Activated naive CD4-positive, alpha-beta T cell treated with Interleukin-2 at 50 U/mL for 16 hours (primary cell): ENCODE data around the gene BIK.
A peak's percentile ranks its signal among the peaks of the same experiment; 100 is the strongest.
"Not testable (repeated sequence)": the region's sequence is repeated elsewhere in the genome, so short reads cannot be mapped to it uniquely, and the experiment has no call there.

Experiments used
- DNase-seq: peaks from one replicate; pipeline ENCODE4 v3.0.0-alpha.2; 2020

The BIK gene

GRCh38 chr22:43142880-43143562 is 32.5 kb downstream of the BIK start, which contains the start of gene MCAT:
Gene MCAT (minus strand): TSS chr22:43143398. CDS start chr22:43143348, 50 bp downstream.
- peak; percentile 85 for DNase-seq

DNA sequence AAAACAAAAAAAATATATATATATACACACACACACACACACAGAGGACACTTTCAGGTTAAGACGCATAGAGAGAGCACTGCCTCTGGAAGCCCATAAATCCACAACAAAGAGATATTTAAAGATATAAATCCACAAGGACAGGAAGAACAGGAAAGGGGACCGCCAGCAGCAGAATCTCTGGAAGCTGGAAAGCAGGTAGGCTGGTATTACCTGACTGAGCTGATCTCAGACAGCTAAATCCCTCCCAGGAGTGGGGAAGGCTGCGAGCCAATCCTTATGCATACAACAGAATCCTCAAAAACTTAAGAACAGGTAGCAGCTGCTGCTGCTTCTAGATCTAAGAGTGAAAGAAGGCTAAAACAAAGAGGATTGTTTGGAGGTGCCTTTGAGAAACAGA is 34.4 kb downstream of the BIK start:
- DNase-seq: no peak

GRCh38 chr22:43145371-43145770 is 34.8 kb downstream of the BIK start:
- DNase-seq: not testable (repeated sequence)

DNA sequence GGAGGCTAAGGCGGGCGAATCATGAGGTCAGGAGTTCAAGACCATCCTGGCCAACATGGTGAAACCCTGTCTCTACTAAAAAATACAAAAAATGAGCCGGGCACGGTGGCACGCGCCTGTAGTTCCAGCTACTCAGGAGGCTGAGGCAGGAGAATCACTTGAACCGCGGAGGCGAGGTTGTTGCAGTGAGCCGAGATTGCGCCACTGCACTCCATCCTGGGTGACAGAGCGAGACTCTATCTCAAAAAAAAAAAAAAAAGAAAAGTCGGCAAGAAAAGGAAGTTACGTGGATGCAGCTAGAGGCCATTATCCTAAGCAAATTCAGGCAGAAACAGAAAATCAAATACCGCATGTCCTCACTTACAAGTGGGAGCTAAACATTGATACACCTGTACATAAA is 35.8 kb downstream of the BIK start:
- DNase-seq: not testable (repeated sequence)

DNA sequence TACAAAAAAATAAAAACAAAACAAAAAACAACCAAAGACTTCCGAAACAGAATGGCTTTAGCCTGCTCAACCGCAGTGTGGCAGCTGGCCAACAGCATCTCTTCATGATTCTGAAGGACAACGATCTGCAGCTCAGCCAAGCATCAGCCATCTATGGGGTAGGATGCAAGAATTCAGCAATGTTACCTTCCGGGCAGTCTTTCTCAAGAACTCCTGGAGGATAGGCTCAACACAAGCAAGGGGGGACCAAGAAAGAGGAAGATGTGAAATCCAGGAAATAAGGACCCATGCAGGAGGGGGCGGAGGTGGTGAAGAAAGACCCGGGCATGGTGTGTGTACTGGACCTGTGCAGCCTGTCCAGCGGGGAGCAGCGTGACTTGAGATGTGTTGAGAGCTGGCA is 37.3 kb downstream of the BIK start:
- no peak for DNase-seq

GRCh38 chr22:43148581-43148980 is 38.0 kb downstream of the BIK start:
- no peak for DNase-seq

DNA sequence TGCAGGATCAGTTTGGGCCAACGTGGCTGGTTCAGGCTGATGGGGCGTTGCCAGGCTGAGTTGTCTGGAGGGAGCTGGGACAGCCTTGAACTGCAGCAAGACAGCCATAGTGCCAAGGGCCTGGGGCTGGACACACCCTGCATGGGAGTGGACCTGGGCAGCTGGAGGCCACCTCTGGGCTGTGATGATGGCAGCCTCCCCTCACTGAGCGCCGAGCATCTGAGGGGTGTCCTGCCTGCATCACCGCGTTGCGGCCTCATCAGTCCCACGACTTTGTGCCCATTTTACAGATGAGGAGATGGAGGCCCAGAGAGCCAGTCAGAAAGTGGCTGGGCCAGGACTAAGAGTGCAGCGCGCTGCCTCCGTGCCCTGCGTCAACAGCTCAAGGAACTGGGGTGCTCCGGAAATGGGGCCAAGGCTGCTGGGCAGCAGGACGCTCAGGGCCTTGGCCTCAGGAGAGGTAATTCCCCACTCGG is 40.2 kb downstream of the BIK start:
- DNase-seq: no peak

DNA sequence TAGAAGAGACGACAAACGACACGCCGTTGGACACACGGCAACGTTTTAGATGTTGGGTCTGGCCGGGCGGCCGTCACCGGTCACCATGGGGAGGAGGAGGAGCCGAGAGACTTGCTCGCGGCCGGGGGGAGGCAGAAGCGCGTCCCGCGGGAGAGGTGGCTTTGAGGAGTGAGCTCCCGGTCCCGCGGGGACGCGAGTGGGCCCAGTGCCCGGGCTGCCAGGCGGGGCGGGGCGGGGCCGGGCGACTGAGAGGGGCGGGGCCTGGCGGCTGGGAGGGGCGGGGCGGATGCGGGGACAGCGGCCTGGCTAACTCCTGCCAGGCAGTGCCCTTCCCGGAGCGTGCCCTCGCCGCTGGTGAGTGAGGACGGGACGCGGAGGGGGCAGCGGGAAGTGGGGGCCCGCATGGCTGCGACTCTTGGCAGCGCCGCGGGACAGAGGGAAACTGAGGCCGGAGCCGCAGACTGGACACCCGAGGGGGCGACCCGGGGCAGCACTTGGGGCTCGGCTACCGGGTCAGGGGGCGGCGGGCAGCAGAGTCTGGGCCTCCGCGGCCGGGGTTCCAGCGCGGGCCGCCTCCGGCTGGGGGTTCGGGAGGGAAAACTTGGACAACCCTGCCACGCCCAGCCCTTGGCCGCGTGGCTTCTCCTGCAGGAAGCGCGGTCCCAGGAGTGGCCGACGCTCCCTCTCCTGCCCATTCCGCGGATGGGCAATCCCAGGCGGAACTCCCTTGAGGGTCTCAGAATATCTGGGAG is 40.9 kb downstream of the BIK start, which contains the start of gene TSPO:
TSS of gene TSPO (plus strand) at position 309 of the 752 bp plus-strand sequence. CDS start 7,680 bp downstream, outside the sequence.
- DNase-seq: peak; percentile 64

- peak; percentile 7 for DNase-seq
These were observed 41.4 kb downstream of the BIK start for GRCh38 chr22:43152003-43152356.

GRCh38 chr22:43152357-43153071 is 42.0 kb downstream of the BIK start:
- DNase-seq: peak; percentile 73

GRCh38 chr22:43153899-43154298 is 43.3 kb downstream of the BIK start:
- no peak for DNase-seq

- DNase-seq: no peak
These were observed 44.5 kb downstream of the BIK start for GRCh38 chr22:43154887-43155536.

- DNase-seq: no peak
These were observed 45.2 kb downstream of the BIK start for GRCh38 chr22:43155789-43156188.

- no peak for DNase-seq
These were observed 45.9 kb downstream of the BIK start for GRCh38 chr22:43156413-43156812.

- no peak for DNase-seq
These were observed 47.5 kb downstream of the BIK start for GRCh38 chr22:43157874-43158546.

GRCh38 chr22:43158778-43159483 is 48.4 kb downstream of the BIK start:
- no peak for DNase-seq

DNA sequence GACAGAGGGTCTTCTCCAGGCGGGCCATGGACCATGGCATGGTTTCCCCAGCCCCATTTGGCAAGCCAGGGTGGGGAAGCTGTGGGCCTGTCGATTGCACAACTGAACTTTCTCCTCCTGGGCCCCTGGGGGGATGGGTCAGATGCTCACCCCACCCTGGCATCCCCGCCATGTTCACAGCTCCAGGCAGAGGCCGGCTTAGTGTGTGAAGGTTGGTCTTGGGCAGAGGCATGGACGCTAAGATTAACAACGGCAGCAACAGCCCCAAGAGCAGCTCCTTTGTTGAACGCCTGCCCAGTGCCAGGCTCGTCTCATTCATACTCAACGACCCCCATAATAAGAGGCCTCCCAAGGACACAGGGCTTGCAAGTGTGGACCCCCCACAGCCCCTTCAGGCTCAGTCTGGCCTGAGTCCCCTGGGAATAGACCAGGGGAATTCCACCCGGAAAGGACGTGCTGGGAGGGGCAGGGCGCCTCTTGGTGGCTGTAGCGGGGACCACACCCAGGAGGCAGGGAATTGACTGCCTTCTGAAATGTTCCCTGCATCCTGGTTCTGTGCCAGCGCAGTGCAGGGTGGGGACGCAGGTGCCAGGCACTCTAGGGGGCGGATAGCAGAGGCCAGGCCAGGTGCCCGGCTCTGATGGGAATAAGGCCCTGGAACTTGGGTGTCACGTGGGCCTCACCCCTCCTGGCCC is 49.1 kb downstream of the BIK start:
- DNase-seq: no peak

GRCh38 chr22:43160497-43161126 is 50.1 kb downstream of the BIK start:
- no peak for DNase-seq

DNA sequence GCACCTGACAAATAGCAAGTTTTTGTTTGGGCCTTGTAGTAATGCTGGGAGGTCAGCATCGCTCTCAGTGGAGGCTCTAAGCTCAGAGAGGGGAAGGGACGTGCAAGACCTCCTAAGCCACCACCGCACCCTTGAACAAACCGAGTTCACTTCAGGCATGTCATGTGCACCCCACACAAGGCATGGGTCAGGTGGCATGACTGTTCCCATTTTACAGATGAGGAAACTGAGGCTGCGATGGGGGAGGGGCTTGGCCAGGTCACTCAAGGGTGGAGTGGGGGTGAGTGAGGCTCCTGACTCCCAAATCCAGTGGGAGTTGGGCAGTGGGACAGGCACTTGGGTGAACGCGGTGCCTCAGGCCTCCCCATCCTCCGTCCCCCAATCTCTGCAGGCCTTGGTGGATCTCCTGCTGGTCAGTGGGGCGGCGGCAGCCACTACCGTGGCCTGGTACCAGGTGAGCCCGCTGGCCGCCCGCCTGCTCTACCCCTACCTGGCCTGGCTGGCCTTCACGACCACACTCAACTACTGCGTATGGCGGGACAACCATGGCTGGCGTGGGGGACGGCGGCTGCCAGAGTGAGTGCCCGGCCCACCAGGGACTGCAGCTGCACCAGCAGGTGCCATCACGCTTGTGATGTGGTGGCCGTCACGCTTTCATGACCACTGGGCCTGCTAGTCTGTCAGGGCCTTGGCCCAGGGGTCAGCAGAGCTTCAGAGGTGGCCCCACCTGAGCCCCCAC is 52.0 kb downstream of the BIK start:
- DNase-seq: no peak

GRCh38 chr22:43163241-43163795 is 52.8 kb downstream of the BIK start:
- DNase-seq: no peak
